Measurements from ENCODE around the gene SPEN.

GRCh38 chr1:15973772-15974171 is 126.3 kb downstream of the SPEN start:
- TF ChIP-seq CTCF (IDR thresholded peaks at IDR 0.05; ENCODE audit: borderline replicate concordance, extremely low read depth, low read length, poor library complexity, severe bottlenecking) (no peak), EZH2 (IDR thresholded peaks at IDR 0.05; ENCODE audit: borderline replicate concordance, low read depth, low read length, severe bottlenecking) (no peak)
